GM18519 (cell line): Measurements from ENCODE around the gene EP400.

Experiments
- ATAC-seq: cut with Tn5 transposase; IDR thresholded peaks from one replicate; pipeline ENCODE4 v1.9.1; 2021; ENCODE audit warnings: mild to moderate bottlenecking, moderate library complexity; ENCODE audit not compliant: unreplicated experiment, low FRiP score

The EP400 gene

GRCh38 chr12:131949431-131950181, at the start of gene EP400:
Gene EP400 (plus strand): TSS chr12:131949942. CDS start chr12:131960620, 10,678 bp downstream.
- peak; percentile 66 for ATAC-seq

- no peak for ATAC-seq
Measured at GRCh38 chr12:131900397-131900796, 49.3 kb upstream of the EP400 start.

GRCh38 chr12:131901431-131902331, 48.1 kb upstream of the EP400 start:
- ATAC-seq, result no peak

GRCh38 chr12:131902332-131903241, 47.2 kb upstream of the EP400 start:
- ATAC-seq, result no peak

- no peak for ATAC-seq
Measured at GRCh38 chr12:131903270-131904255, 46.2 kb upstream of the EP400 start.

- ATAC-seq, result no peak
Measured at GRCh38 chr12:131904346-131904745, 45.4 kb upstream of the EP400 start.

GRCh38 chr12:131905081-131905629, 44.6 kb upstream of the EP400 start:
- ATAC-seq, result no peak

- no peak for ATAC-seq
Measured at GRCh38 chr12:131905630-131906091, 44.1 kb upstream of the EP400 start.

GRCh38 chr12:131907379-131908091, 42.2 kb upstream of the EP400 start:
- no peak for ATAC-seq

- no peak for ATAC-seq
Measured at GRCh38 chr12:131908092-131909080, 41.4 kb upstream of the EP400 start.

- ATAC-seq, result no peak
Measured at GRCh38 chr12:131909081-131909751, 40.5 kb upstream of the EP400 start.

GRCh38 chr12:131909752-131910219, 40.0 kb upstream of the EP400 start:
- no peak for ATAC-seq

GRCh38 chr12:131910302-131911027, 39.3 kb upstream of the EP400 start:
- ATAC-seq, result no peak

- ATAC-seq, result no peak
Measured at GRCh38 chr12:131911028-131911650, 38.6 kb upstream of the EP400 start.

GRCh38 chr12:131911851-131912477, 37.8 kb upstream of the EP400 start:
- no peak for ATAC-seq
